ENCODE measurements around the gene HSPE1. TPM values are rescaled to one million over a fixed set of nuclear protein-coding genes. Genes with fewer than 3 reads are reported as not detected.

HSPE1 gene
- total and polyA plus RNA-seq, 2 donors (not counting 3 experiments of a cell fraction or from before 2014, with no cell fraction given) = 59.8 to 145 TPM

- ChIA-PET CTCF (interaction anchor here (0.9 to 1.9 kb wide), 4 partner anchors 9 to 47 kb away, joined by 3 to 15 read pairs (median 4); partner anchors contain the start of genes HSPD1, HSPE1 and SF3B1), POLR2A (interaction anchor here (0.9 to 1.2 kb wide), 6 partner anchors 9 to 63 kb away, joined by 3 to 16 read pairs (median 4); partner anchors contain the start of genes HSPD1, HSPE1, MOB4 and SF3B1)
- peaks cover 36% of the 10 kb centered on the region for H3K79me2 ChIP-seq (ENCODE audit: control insufficient read depth, insufficient read depth, low read length)
- no peak for TF ChIP-seq POLR2AphosphoS5 (IDR thresholded peaks at IDR 0.05; ENCODE audit: insufficient read depth, low read depth, low read length)
- no peak for TF ChIP-seq JUN (IDR thresholded peaks at IDR 0.05; ENCODE audit: borderline replicate concordance, insufficient read depth, insufficient read length, low read depth)
- TF ChIP-seq MYC (IDR thresholded peaks at IDR 0.05; ENCODE audit: low read depth, low read length) = no peak
- no peak for TF ChIP-seq FOS (IDR thresholded peaks at IDR 0.05; ENCODE audit: borderline replicate concordance, insufficient read depth, low read length)
- no peak for TF ChIP-seq CTCF (IDR thresholded peaks at IDR 0.05; ENCODE audit: extremely low read depth in 1 of 2, insufficient read depth in 1 of 2, low read depth in 1 of 2, low read length in 2 of 2)
- no peak for TF ChIP-seq GATA2 (IDR thresholded peaks at IDR 0.05; ENCODE audit: insufficient read depth, insufficient read length, low read depth, low read length)
- no peak for TF ChIP-seq EZH2 (IDR thresholded peaks at IDR 0.05; ENCODE audit: borderline replicate concordance, low read depth, low read length, severe bottlenecking)
- TF ChIP-seq POLR2A (IDR thresholded peaks at IDR 0.05; ENCODE audit: low read depth, low read length) = no peak
- no peak for TF ChIP-seq MAX (IDR thresholded peaks at IDR 0.05; ENCODE audit: insufficient read depth, insufficient read length)
- H3K27ac ChIP-seq (ENCODE audit: insufficient read depth, low read depth, low read length) = peak overlapping the region; percentile 98
- peaks cover 2% of the 10 kb centered on the region for H4K20me1 ChIP-seq (replicated peaks; ENCODE audit: control insufficient read depth, extremely low read depth, insufficient read depth, low read length)
- peaks cover 14% of the 10 kb centered on the region for H3K4me1 ChIP-seq (ENCODE audit: control insufficient read depth, extremely low read depth, insufficient read depth, low read length)
- no TSS peak for BruUV-seq (replicated peaks)
- H3K9ac ChIP-seq (replicated peaks; ENCODE audit: extremely low read depth, insufficient read depth, low read length) = peak overlapping the region; percentile 88
- dilution Hi-C loops (cut with MboI; ENCODE audit: extremely low pct_ligation_motif_present, low sequenced_read_pairs) = no loop called here
- peak overlapping the region; percentile 55 for H2AFZ ChIP-seq (ENCODE audit: low read depth, low read length)
- FAIRE-seq (no peak), DNase-seq (ENCODE audit: low read depth, low spot score) (no peak)
- no peaks in the 10 kb centered on the region for H3K27me3 ChIP-seq (ENCODE audit: control insufficient read depth in 2 of 2, insufficient read depth in 2 of 2, low read length in 2 of 2)
- no peaks in the 10 kb centered on the region for H3K9me1 ChIP-seq (replicated peaks; ENCODE audit: control insufficient read depth, extremely low read depth, insufficient read depth, low read length)
- H3K4me2 ChIP-seq (ENCODE audit: insufficient read depth, low read length) = peak overlapping the region; percentile 83
- H3K9me3 ChIP-seq (replicated peaks; ENCODE audit: control insufficient read depth, insufficient read depth, low read length) = no peaks in the 10 kb centered on the region
- H3K36me3 ChIP-seq (ENCODE audit: control insufficient read depth in 2 of 2, extremely low read depth in 1 of 2, insufficient read depth in 2 of 2, low read length in 2 of 2) = no peaks in the 10 kb centered on the region
- intact Hi-C loops (cut with micrococcal nuclease) = loop anchor here (1.0 kb wide), 4 partner anchors 17 to 253 kb away; partner anchors contain the start of genes HSPE1, MARS2 and SF3B1
- H3K4me3 ChIP-seq (replicated peaks in 1 of 3; ENCODE audit: insufficient read depth in 1 of 3, low read depth in 1 of 3, low read length in 3 of 3) = peak overlapping the region; percentile 45 to 87 (median 75)
Observed at GRCh38 chr2:197452754-197453122, 47.4 kb upstream of the HSPE1 start.
